ENCODE data around the gene BCL7B.
"Not testable (repeated sequence)": the region's sequence is repeated elsewhere in the genome, so short reads cannot be mapped to it uniquely, and the experiment has no call there.

BCL7B gene

DNA sequence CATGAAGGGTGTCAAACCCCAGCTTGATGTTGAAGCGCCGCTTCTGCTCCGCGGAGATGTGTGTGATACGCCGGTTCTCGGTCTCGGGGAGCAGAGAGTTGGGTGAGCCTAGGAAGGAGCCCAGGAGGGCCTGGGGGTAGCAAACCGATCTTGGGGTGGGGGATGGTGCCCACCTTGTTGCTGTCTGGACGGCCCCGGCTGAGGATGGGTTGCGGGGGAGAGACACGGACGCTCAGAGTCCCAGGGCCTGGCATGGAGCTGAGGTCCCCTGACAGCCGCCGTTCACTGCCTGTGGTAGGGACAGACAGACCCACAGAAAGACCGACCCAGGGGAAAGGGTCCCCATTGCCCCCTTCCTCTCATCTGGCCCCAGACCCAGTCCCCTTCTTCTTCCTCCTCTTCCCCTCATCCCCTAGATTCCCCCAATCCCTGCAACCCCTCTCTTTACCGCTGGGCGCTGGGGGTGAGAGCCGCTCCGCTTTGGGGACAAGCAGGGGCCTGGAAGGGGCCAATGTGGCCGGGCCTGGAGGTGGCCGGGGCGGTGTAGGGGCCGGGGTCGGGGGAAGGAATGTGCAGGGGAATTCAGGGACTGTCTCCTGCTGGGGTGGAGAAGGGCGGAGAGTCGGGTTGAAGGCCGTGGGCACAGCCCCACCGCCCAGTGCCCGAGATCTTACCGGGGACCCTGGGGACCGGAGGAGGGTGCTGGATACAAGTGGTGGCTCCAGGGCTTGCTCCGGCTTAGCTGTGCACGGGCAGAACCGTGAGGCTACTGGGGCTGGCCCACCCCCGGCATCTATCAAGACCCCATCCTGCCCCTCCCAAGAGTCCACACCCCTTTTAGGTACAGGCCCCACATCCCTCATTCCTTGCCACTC is 38.9 kb upstream of the BCL7B start:
- no peak overlapping the region for H3K4me3 ChIP-seq (ENCODE audit: low read depth, low read length)
- TF ChIP-seq CTCF (IDR thresholded peaks at IDR 0.05; ENCODE audit: borderline replicate concordance, insufficient read depth, low read depth, low read length): no peak

DNA sequence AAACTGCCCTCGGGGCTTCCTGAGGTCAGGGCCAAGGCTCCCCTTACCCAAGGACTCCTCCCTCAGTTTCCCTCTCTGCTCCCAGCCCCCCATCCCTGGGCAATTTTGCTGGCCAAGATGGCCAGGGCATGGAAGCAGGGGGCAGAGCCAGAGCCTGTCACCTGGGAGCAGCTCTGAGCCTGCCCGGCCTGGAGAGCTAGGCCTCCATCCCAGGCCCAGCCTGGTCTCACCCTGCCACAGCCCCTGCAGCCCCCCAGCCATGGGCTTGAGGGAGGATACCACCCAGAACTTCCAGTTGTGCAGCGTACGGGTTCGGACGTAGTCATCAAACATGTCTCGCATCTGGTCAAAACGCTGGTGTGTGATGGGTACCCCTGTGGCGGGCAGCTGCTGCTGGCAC is 37.9 kb upstream of the BCL7B start:
- no peak for TF ChIP-seq CTCF (IDR thresholded peaks at IDR 0.05; ENCODE audit: borderline replicate concordance, insufficient read depth, low read depth, low read length)
- H3K4me3 ChIP-seq (ENCODE audit: low read depth, low read length): no peak overlapping the region

DNA sequence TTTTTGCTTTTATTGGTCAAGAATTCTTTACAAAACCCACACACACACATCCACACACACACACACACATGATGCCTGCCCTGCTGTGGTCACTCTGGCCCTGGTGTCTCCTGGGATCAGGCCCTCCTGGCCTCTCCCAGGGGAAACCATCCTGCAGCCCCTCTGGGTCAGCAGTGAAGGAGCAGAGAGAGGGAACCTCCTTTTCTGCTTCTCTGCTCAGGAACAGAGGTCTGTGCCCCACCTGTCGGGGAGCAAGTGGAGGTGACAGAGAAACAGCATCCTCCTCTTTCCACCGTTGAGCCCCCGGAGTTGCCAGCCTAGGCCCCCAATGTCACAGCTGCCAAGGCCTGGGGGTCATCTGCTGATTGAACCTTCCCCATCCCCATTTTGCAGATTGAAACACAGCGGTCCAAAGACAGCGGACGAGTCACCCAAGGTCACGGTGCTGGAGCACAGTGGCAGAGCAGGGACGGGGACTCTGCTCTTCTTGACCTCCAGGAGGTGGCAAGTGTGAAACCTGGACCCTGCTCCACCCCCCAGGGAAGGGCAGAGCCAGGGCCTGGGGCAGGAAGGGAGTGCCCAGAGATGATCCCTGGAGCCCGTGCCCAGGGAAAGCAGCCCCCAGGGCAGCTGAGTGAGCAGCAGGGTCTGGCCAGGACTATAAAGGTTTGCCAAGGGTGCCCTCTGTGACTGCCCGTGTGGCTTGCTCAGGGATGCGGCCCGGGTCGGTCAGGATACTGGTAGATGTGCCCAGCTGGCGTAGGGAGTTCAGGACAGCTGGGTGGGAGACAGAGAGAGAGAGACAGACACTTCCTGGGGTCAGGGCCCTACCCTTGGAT is 35.9 kb upstream of the BCL7B start:
- TF ChIP-seq CTCF (IDR thresholded peaks at IDR 0.05; ENCODE audit: borderline replicate concordance, insufficient read depth, low read depth, low read length): 0 out of 2 replicates have a peak, but pooled peaks have one; percentile 15
- no peak overlapping the region for H3K4me3 ChIP-seq (ENCODE audit: low read depth, low read length)

GRCh38 chr7:73586911-73587310 is 29.4 kb upstream of the BCL7B start:
- H3K4me3 ChIP-seq (ENCODE audit: low read depth, low read length): no peak overlapping the region
- TF ChIP-seq CTCF (IDR thresholded peaks at IDR 0.05; ENCODE audit: borderline replicate concordance, insufficient read depth, low read depth, low read length): no peak

GRCh38 chr7:73585196-73585595 is 27.7 kb upstream of the BCL7B start:
- no peak overlapping the region for H3K4me3 ChIP-seq (ENCODE audit: low read depth, low read length)
- TF ChIP-seq CTCF (IDR thresholded peaks at IDR 0.05; ENCODE audit: borderline replicate concordance, insufficient read depth, low read depth, low read length): no peak

GRCh38 chr7:73582664-73583202 is 25.2 kb upstream of the BCL7B start:
- TF ChIP-seq CTCF (IDR thresholded peaks at IDR 0.05; ENCODE audit: borderline replicate concordance, insufficient read depth, low read depth, low read length): no peak
- no peak overlapping the region for H3K4me3 ChIP-seq (ENCODE audit: low read depth, low read length)

DNA sequence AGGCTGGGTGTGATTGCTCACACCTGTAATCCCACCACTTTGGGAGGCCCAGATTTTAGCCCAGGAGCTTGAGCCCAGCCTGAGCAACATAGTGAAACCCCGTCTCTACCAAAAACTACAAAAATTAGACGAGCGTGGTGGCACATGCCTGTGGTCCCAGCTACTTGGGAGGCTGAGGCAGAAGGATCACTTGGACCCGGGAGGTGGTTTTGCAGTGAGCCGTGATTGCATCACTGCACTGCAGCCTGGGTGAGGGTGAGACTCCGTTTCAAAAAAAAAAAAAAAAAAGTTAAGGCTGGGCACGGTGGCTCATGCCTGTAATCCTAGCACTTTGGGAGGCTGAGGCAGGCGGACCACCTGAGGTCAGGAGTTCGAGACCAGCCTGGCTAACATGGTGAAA is 23.5 kb upstream of the BCL7B start:
- not testable (repeated sequence) for H3K4me3 ChIP-seq (ENCODE audit: low read depth, low read length)

Data from GM12875 (cell line).